ENCODE data around the gene PROC. TPM values are rescaled to one million over a fixed set of nuclear protein-coding genes. Genes with fewer than 3 reads are reported as not detected.
"Not testable (repeated sequence)": the region's sequence is repeated elsewhere in the genome, so short reads cannot be mapped to it uniquely, and the experiment has no call there.

PROC gene
- total and polyA plus RNA-seq, 9 of the 15 experiments (the other 6 are each of a cell fraction or from before 2014, with no cell fraction given): not detected

GRCh38 chr2:127451981-127452380 lies 33.8 kb downstream of the PROC start (continued):
- TF ChIP-seq ZBTB12 (CRISPR knock-in tag; IDR thresholded peaks at IDR 0.05) (no peak), PML (IDR thresholded peaks at IDR 0.05; ENCODE audit: low read length) (no peak)

- H3K4me2 ChIP-seq (ENCODE audit: insufficient read depth, low read length); FAIRE-seq; H3K9ac ChIP-seq (ENCODE audit: insufficient read depth in 1 of 2, low read depth in 2 of 2, low read length in 2 of 2); BruUV-seq (replicated peaks); H3K36me3 ChIP-seq (ENCODE audit: control insufficient read depth, insufficient read depth, low read length); H4K20me1 ChIP-seq (replicated peaks; ENCODE audit: control insufficient read depth, insufficient read depth, low read length); intact Hi-C loops (cut with micrococcal nuclease); H3K4me3 ChIP-seq; H2AFZ ChIP-seq (ENCODE audit: low read depth, low read length); H3K9me1 ChIP-seq (ENCODE audit: control insufficient read depth, insufficient read depth, low read length); H3K4me1 ChIP-seq (replicated peaks in 1 of 2; ENCODE audit: control insufficient read depth in 2 of 2, insufficient read depth in 2 of 2, low read length in 2 of 2); H3K79me2 ChIP-seq (ENCODE audit: control insufficient read depth, insufficient read depth, low read length); POLR2A ChIA-PET; H3K9me3 ChIP-seq (replicated peaks; ENCODE audit: control insufficient read depth, insufficient read depth, low read depth, low read length); DNase-seq (ENCODE audit: extremely low read depth in 1 of 4, low spot score in 3 of 4); H3K27ac ChIP-seq (ENCODE audit: extremely low read depth, low read depth, low read length); ATAC-seq: not testable (repeated sequence)
- CTCF ChIA-PET (ENCODE audit: low intra/inter-chr PET ratio): interaction anchor here (2.6 to 3.3 kb wide), 2 partner anchors 127 to 254 kb away, joined by 15 to 27 read pairs; no protein-coding TSS in a partner anchor
- 37% methylated on average over 6 of the region's 8 CpGs for WGBS (ENCODE audit: insufficient coverage, low coverage, missing lambda C conversion rate)
- peaks cover 0 to 14% of the 10 kb centered on the region in 2 experiments; a peak in 2 of 5 replicates for H3K27me3 ChIP-seq (ENCODE audit: control insufficient read depth in 2 of 2, insufficient read depth in 2 of 2, low read length in 2 of 2)
- in situ Hi-C loops (cut with MboI): loop anchor here (10.0 kb wide), 1 partner anchor 248 kb away; no protein-coding TSS in a partner anchor
Observed at GRCh38 chr2:127452423-127452822, 34.2 kb downstream of the PROC start.
